Tibial nerve (tissue), 4 donors: ENCODE data around the gene TOP1. TPM values are rescaled to one million over a fixed set of nuclear protein-coding genes. Genes with fewer than 3 reads are reported as not detected.

Source experiments
- DNase-seq, 2 donors: peaks; one replicate each; pipeline ENCODE4 v3.0.0-alpha.2; 2019; ENCODE audit warnings: low spot score in 2 of 2
- H3K27ac ChIP-seq, 4 donors: fragments of 200-600 bp; sonication (generic) in 3 of 4; one replicate each; pipeline ENCODE4 v1.5.1; 2017 to 2019; ENCODE audit warnings: mild to moderate bottlenecking in 1 of 4
- H3K27me3 ChIP-seq, 2 donors: fragments of 200-600 bp; sonication (generic) in 1 of 2; one replicate each; pipeline versions ENCODE4 v1.5.1 to v1.6.0; 2017 to 2019
- H3K36me3 ChIP-seq, 3 donors: fragments of 200-600 bp; sonication (generic); one replicate each; pipeline ENCODE4 v1.5.1; 2018 to 2019
- H3K4me1 ChIP-seq, 4 donors: fragments of 200-600 bp; sonication (generic) in 3 of 4; one replicate each; pipeline ENCODE4 v1.5.1; 2017 to 2019
- H3K4me3 ChIP-seq, 4 donors: fragments of 200-600 bp; sonication (generic) in 3 of 4; one replicate each; pipeline ENCODE4 v1.5.1; 2017 to 2019; ENCODE audit warnings: mild to moderate bottlenecking in 1 of 4, moderate library complexity in 1 of 4
- H3K9me3 ChIP-seq, 4 donors: fragments of 200-600 bp; sonication (generic) in 3 of 4; one replicate each; pipeline ENCODE4 v1.5.1; 2017 to 2019
- CTCF ChIP-seq, 5 experiments: fragments of 200-600 bp in 3 of 5; fragments of 450-650 bp in 2 of 5; sonication (generic) in 3 of 5; IDR thresholded peaks; one replicate each; pipeline ENCODE4 v1.5.1; 2016 to 2019; ENCODE audit warnings: antibody characterized with exemption in 5 of 5, mild to moderate bottlenecking in 3 of 5, moderate library complexity in 2 of 5
- EP300 ChIP-seq, 2 donors: sonication (generic); formaldehyde crosslinking; IDR thresholded peaks; one replicate each; pipeline ENCODE4 v1.6.1; 2017; ENCODE audit warnings: antibody characterized with exemption in 2 of 2, mild to moderate bottlenecking in 1 of 2
- POLR2A ChIP-seq, 2 donors: fragments of 450-650 bp; IDR thresholded peaks; one replicate each; pipeline ENCODE4 v1.6.1; 2017; ENCODE audit warnings: antibody characterized with exemption in 2 of 2, mild to moderate bottlenecking in 2 of 2, moderate library complexity in 2 of 2
- whole genome bisulfite sequencing, 2 donors: methylation state at CpG; one replicate each; pipeline ENCODE4 v1.1.5; 2018; 5-methylcytosine and 5-hydroxymethylcytosine counted together
- total RNA-seq, 4 donors: library from RNA; depleted of rRNA; stranded (reverse); fragments of >200 nt; gene quantifications; one replicate each; pipeline ENCODE4 v1.1.0, GENCODE V29; 2016

Gene TOP1
- total RNA-seq, 4 donors from 2014 or later, result 17.9 to 29.1 (median 23.1) TPM

DNA sequence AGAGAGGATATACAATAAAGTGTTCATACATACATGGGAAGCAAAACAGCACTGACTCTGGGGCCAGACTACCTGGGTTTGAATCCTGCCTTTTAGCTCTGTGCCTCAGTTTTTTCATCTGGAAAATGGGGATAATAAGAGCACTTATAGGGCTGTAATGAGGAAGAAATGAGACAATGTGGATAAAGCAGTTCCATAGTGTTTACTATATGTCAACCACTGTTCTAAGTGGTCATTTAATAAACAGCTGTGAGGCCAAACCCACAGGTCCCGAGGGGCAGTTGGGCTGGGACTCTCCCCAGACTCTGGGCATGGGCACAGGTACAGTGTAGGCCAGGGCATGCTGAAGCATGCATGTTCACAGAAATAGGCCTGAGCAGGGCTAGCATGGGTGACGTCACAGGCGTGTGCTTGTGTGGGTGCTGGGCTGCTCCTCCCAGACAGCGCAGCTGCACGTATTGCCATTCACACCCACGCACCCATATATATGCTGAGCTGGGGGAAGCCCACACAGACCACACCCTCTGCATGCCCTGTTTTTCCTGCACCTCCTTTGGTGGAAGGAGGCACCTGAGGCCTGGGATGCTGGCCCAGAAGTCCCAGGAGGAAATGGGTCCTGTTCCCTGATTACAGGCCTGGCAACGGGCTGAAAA lies 105.2 kb downstream of the TOP1 start:
- H3K4me3 ChIP-seq, result no peak overlapping the region
- DNase-seq, result no peak
- H3K36me3 ChIP-seq, result no peaks in the 10 kb centered on the region
- H3K9me3 ChIP-seq, result no peaks in the 10 kb centered on the region
- TF ChIP-seq CTCF (IDR thresholded peaks at IDR 0.05), result no peak
- 60 to 71% methylated on average over 7 of the region's 7 CpGs for WGBS, 2 donors
- no peaks in the 10 kb centered on the region for H3K27me3 ChIP-seq
- peaks cover 0 to 25% (median 3%) of the 10 kb centered on the region in 4 donors for H3K4me1 ChIP-seq
- H3K27ac ChIP-seq, result no peak overlapping the region

DNA sequence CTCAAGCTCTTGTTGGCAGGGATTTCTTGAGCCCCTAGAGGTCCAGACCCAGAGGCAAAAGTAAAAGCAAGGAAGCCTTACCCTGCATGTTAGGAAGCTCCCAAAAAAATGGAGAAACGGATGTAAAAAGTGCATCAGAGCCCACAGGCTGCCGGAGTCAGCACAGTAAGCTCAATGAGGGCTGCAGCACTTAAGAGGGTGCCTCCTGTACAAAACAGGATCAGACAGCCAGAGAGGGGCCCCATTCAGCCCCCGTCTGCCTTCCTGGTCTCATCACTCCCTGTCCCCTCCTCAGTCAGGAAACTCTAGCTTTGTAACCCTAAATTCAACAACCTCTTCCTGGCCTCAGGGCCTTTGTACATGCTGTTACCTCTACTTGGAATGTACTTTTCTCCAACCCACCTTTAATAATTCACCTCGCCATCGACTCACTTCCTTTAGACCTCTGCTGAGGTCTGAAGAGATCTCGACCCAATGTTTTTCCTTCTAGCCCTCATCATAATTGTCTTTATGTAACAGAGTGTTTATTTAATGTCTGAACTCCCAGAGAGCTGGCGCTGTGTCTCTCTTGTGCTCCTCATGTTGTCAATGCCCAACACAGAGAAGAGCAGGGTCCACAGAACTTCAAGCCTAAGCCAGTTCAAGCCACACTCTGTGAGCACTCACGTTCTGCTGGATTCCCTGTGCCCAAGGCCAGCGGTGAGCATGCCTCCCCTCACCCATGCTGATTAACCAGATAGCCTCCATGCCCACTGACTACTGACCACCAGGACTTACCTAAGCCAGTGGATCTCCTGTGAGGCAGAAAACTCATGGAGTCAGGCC lies 106.0 kb downstream of the TOP1 start:
- no peak overlapping the region for H3K27ac ChIP-seq
- no peaks in the 10 kb centered on the region for H3K36me3 ChIP-seq
- DNase-seq, result no peak
- no peaks in the 10 kb centered on the region for H3K27me3 ChIP-seq
- H3K4me1 ChIP-seq, result peaks cover 0 to 32% (median 7%) of the 10 kb centered on the region in 4 donors
- H3K9me3 ChIP-seq, result no peaks in the 10 kb centered on the region
- no peak overlapping the region for H3K4me3 ChIP-seq
- TF ChIP-seq EP300 (IDR thresholded peaks at IDR 0.05), result no peak
- TF ChIP-seq CTCF (IDR thresholded peaks at IDR 0.05), result no peak
- no peak for TF ChIP-seq POLR2A (IDR thresholded peaks at IDR 0.05)
- 89 to 91% methylated on average over 9 of the region's 9 CpGs for WGBS, 2 donors

DNA sequence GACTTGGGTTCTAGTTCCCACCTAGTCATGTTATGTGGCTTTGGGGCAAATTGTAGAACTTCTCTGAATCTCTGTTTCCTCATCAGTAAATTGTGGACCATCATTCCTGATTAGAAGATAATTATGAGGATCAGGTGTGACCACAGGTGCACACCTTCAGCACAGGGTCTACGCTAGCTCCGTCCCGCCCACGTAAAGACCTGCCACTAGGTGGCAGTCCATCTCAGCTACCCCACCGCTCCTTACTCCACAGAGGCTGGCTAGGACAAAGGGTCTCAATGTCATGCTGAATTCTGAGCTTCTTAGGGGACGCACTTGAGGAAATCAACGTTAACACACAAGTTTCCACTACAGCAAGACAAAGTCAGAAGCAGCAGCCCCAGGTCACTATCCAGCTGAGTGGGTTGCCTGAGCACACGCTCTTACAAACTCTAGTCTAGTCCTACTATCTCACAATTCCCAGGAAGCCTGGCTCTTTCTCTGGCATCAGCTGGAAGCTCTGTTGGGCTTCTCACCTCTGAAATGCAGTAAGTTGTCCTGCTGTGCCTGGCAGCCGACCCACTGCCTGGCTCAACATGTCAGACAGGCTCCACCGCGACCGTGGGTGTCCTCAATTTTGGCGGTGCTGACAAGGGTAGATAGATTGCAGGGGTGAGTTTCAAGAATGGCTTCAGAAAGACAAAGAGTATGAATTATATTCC lies 106.7 kb downstream of the TOP1 start:
- TF ChIP-seq CTCF (IDR thresholded peaks at IDR 0.05) (peak; percentile 17 to 61 (median 48)), EP300 (IDR thresholded peaks at IDR 0.05) (no peak)
- Histone ChIP-seq H3K4me3 (no peak overlapping the region), H3K27me3 (no peaks in the 10 kb centered on the region), H3K4me1 (peaks cover 0 to 40% (median 14%) of the 10 kb centered on the region in 4 donors), H3K27ac (no peak overlapping the region), H3K9me3 (no peaks in the 10 kb centered on the region), H3K36me3 (no peaks in the 10 kb centered on the region)
- no peak for DNase-seq
- WGBS, 2 donors, result 52 to 65% methylated on average over 13 of the region's 13 CpGs

DNA sequence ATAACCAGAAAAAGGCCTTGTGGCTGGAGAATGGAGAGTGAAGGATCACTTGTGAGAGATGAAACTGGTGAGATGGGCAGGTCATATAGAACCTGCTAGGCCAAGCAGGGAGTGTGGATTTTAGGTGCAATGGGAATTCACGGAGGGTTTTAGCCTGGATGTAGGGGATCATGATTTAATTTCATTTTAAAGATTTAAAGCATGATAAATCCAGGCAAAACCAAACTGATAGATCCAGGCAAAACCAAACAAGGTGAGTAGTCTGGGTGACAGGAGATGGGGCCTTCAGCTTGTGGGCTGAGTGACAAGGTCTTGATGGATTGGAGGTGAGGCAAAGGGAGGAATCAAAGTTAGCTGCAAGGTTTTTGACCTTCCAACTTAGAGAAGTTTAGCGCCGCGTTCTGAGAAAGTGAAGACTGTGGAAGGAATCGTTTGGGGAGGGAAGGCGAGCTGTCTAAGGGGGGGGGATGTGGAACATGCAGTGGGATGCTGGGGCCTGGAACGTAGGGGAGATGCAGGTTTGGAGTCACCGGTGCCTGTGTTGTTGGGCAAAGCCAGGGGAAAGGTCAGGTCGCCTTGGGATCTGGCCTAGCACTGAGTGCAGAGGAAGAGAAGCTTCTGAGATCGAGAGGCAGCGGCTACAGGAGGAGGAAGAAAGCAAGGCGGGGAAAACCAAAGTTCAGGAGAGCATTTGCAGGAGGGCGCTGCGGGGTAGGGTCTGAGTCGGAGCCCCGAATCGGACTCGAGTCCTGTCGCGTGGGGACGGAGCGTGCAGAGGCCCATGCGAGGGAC lies 107.5 kb downstream of the TOP1 start:
- DNase-seq, result no peak
- H3K36me3 ChIP-seq, result no peaks in the 10 kb centered on the region
- H3K9me3 ChIP-seq, result no peaks in the 10 kb centered on the region
- no peak for TF ChIP-seq CTCF (IDR thresholded peaks at IDR 0.05)
- peaks cover 0 to 48% (median 22%) of the 10 kb centered on the region in 4 donors for H3K4me1 ChIP-seq
- H3K4me3 ChIP-seq, result peak overlapping the region; percentile 73 to 83 (median 80)
- 36 to 39% methylated on average over 23 of the region's 23 CpGs for WGBS, 2 donors
- peak overlapping the region in 3 of 4 donors; percentile 96 to 100 (median 97) for H3K27ac ChIP-seq
- no peaks in the 10 kb centered on the region for H3K27me3 ChIP-seq
